H9 (cell line): ENCODE measurements around the gene KLHL22. TPM values are rescaled to one million over a fixed set of nuclear protein-coding genes. Genes with fewer than 3 reads are reported as not detected.

Experiments
- DNase-seq: peaks from one replicate; pipeline ENCODE4 v3.0.0-alpha.2; 2017
- H2AFZ ChIP-seq: one replicate; pipeline ENCODE4 v1.6.1; 2013; ENCODE audit warnings: mild to moderate bottlenecking, low read length, control low read depth, moderate library complexity
- H2AK5ac ChIP-seq: 2 replicates; pipeline ENCODE4 v1.6.1; 2013; ENCODE audit warnings: low read length, control low read depth, mixed read lengths; ENCODE audit not compliant: insufficient read length
- H2BK120ac ChIP-seq: one replicate; pipeline ENCODE4 v1.6.1; 2013; ENCODE audit warnings: low read depth, mild to moderate bottlenecking, low read length, control low read depth, inconsistent platforms; ENCODE audit not compliant: poor library complexity, severe bottlenecking
- H2BK12ac ChIP-seq: 2 replicates; pipeline ENCODE4 v1.6.1; 2013; ENCODE audit warnings: low read length, control low read depth, mixed read lengths, low read depth; ENCODE audit not compliant: insufficient read length
- H2BK15ac ChIP-seq: 2 replicates; pipeline ENCODE4 v1.6.1; 2013; ENCODE audit warnings: low read depth, low read length, control low read depth
- H2BK20ac ChIP-seq: one replicate; pipeline ENCODE4 v1.6.1; 2013; ENCODE audit warnings: low read depth, mild to moderate bottlenecking, low read length, control low read depth, inconsistent platforms; ENCODE audit not compliant: poor library complexity, severe bottlenecking
- H2BK5ac ChIP-seq: 2 replicates; pipeline ENCODE4 v1.6.1; 2013; ENCODE audit warnings: low read length, control low read depth, mixed read lengths; ENCODE audit not compliant: insufficient read length
- H3K14ac ChIP-seq: 2 replicates; pipeline ENCODE4 v1.6.1; 2013; ENCODE audit warnings: low read length, control low read depth; ENCODE audit not compliant: insufficient read depth
- H3K18ac ChIP-seq: 2 replicates; pipeline ENCODE4 v1.6.1; 2013; ENCODE audit warnings: low read depth, mild to moderate bottlenecking, mixed read lengths, low read length, control low read depth; ENCODE audit not compliant: insufficient read length
- H3K23ac ChIP-seq: 2 replicates; pipeline ENCODE4 v1.6.1; 2013; ENCODE audit warnings: low read length, control low read depth, mixed read lengths, low read depth; ENCODE audit not compliant: insufficient read length
- H3K23me2 ChIP-seq: 2 replicates; pipeline ENCODE4 v1.6.1; 2013; ENCODE audit warnings: low read depth, mild to moderate bottlenecking, mixed read lengths, low read length, control low read depth; ENCODE audit not compliant: insufficient read length, poor library complexity, severe bottlenecking
- H3K27ac ChIP-seq: 2 replicates; pipeline ENCODE4 v1.5.1; 2013; ENCODE audit warnings: low read length, control low read depth, mixed read lengths, low read depth; ENCODE audit not compliant: insufficient read length
- H3K27me3 ChIP-seq: 2 replicates; pipeline ENCODE4 v1.6.1; 2013; ENCODE audit warnings: low read length, control low read depth, inconsistent platforms; ENCODE audit not compliant: insufficient read depth
- H3K4ac ChIP-seq: 2 replicates; pipeline ENCODE4 v1.6.1; 2013; ENCODE audit warnings: low read depth, mild to moderate bottlenecking, control low read depth, inconsistent platforms, low read length, moderate library complexity
- H3K4me1 ChIP-seq: 2 replicates; pipeline ENCODE4 v1.6.1; 2013; ENCODE audit warnings: low read length, control low read depth, inconsistent platforms; ENCODE audit not compliant: insufficient read depth
- H3K4me2 ChIP-seq: 2 replicates; pipeline ENCODE4 v1.6.1; 2013; ENCODE audit warnings: low read length, control low read depth, mixed read lengths; ENCODE audit not compliant: insufficient read length, insufficient read depth
- H3K56ac ChIP-seq: 2 replicates; pipeline ENCODE4 v1.6.1; 2013; ENCODE audit warnings: low read depth, mild to moderate bottlenecking, mixed read lengths, low read length, control low read depth; ENCODE audit not compliant: insufficient read length
- H3K79me1 ChIP-seq: 2 replicates; pipeline ENCODE4 v1.6.1; 2013; ENCODE audit warnings: low read depth, mild to moderate bottlenecking, moderate library complexity, low read length, control low read depth, inconsistent platforms; ENCODE audit not compliant: insufficient read depth, poor library complexity, severe bottlenecking
- H3K79me2 ChIP-seq: 2 replicates; pipeline ENCODE4 v1.6.1; 2013; ENCODE audit warnings: low read length, control low read depth, inconsistent platforms; ENCODE audit not compliant: insufficient read depth
- H3K9ac ChIP-seq: 2 replicates; pipeline ENCODE4 v1.6.1; 2013; ENCODE audit warnings: low read length, control low read depth, mixed read lengths; ENCODE audit not compliant: insufficient read length; ENCODE audit errors: extremely low read depth
- H3K9me3 ChIP-seq: one replicate; pipeline ENCODE4 v1.6.1; 2013; ENCODE audit warnings: low read depth, low read length, inconsistent platforms; ENCODE audit not compliant: control insufficient read depth
- H3T11ph ChIP-seq: one replicate; pipeline ENCODE4 v1.6.1; 2013; ENCODE audit warnings: mild to moderate bottlenecking, low read length, control low read depth, inconsistent platforms
- H4K20me1 ChIP-seq: one replicate; pipeline ENCODE4 v1.6.1; 2013; ENCODE audit not compliant: control insufficient read depth, insufficient read length, insufficient read depth
- H4K5ac ChIP-seq: 2 replicates; pipeline ENCODE4 v1.6.1; 2013; ENCODE audit warnings: low read depth, mild to moderate bottlenecking, mixed read lengths, low read length, control low read depth; ENCODE audit not compliant: insufficient read length
- H4K8ac ChIP-seq: replicated peaks from 2 replicates; pipeline ENCODE4 v1.6.1; 2013; ENCODE audit warnings: low read length, control low read depth, mixed read lengths, low read depth; ENCODE audit not compliant: insufficient read length
- H4K91ac ChIP-seq: 2 replicates; pipeline ENCODE4 v1.6.1; 2013; ENCODE audit warnings: low read depth, mild to moderate bottlenecking, moderate library complexity, mixed read lengths, low read length, control low read depth; ENCODE audit not compliant: insufficient read length
- H3K27ac Mint-ChIP-seq, 3 experiments: 2 replicates in 2 of 3; 3 replicates in 1 of 3; pipeline ENCODE4 v1.8.0; 2020 to 2021; ENCODE audit warnings: mixed read lengths in 3 of 3, mild to moderate bottlenecking in 1 of 3, moderate library complexity in 1 of 3
- H3K27me3 Mint-ChIP-seq: 2 replicates; pipeline ENCODE4 v1.8.0; 2021; ENCODE audit warnings: low read depth, mild to moderate bottlenecking, moderate library complexity, mixed read lengths
- H3K36me3 Mint-ChIP-seq, 3 experiments: 2 replicates in 2 of 3; 3 replicates in 1 of 3; pipeline ENCODE4 v1.8.0; 2020 to 2021; ENCODE audit warnings: low read depth in 3 of 3, mixed read lengths in 3 of 3; ENCODE audit not compliant: insufficient read depth in 1 of 3
- H3K4me1 Mint-ChIP-seq, 2 experiments: 2 replicates each; pipeline ENCODE4 v1.8.0; 2020; ENCODE audit warnings: mixed read lengths in 2 of 2
- H3K4me3 Mint-ChIP-seq, 2 experiments: 2 replicates in 1 of 2; 3 replicates in 1 of 2; pipeline ENCODE4 v1.8.0; 2020 to 2021; ENCODE audit warnings: mild to moderate bottlenecking in 2 of 2, mixed read lengths in 2 of 2, moderate library complexity in 1 of 2
- H3K9me3 Mint-ChIP-seq, 2 experiments: 2 replicates in 1 of 2; 3 replicates in 1 of 2; pipeline ENCODE4 v1.8.0; 2020; ENCODE audit warnings: mild to moderate bottlenecking in 2 of 2, mixed read lengths in 2 of 2, moderate library complexity in 1 of 2
- WGBS: extraction: QIAGEN DNeasy Blood & Tissue Kit; methylation state at CpG from one replicate; pipeline ENCODE4 v1.1.7; 2013; ENCODE audit warnings: missing lambda C conversion rate, low lambda C conversion rate, mixed read lengths; ENCODE audit not compliant: insufficient read length; ENCODE audit errors: extremely low coverage; 5-methylcytosine and 5-hydroxymethylcytosine counted together
- total RNA-seq: library from RNA; stranded (reverse); gene quantifications from 2 replicates; pipeline ENCODE4 v1.2.1, GENCODE V29; 2021
- TF ChIP-seq, protein P1 (sequence below): fragments of 200-600 bp; sonication (generic); conservative IDR thresholded peaks from 3 replicates; pipeline ENCODE4 v1.8.0; 2021; ENCODE audit warnings: antibody characterized with exemption, mild to moderate bottlenecking

The KLHL22 gene
- total RNA-seq, 1 experiment from 2014 or later = 11.9 TPM

- no peaks in the 10 kb centered on the region for H3K4me1 ChIP-seq
- H2BK120ac ChIP-seq = no peak overlapping the region
- no peaks in the 10 kb centered on the region for H3K23me2 ChIP-seq
- H3K9me3 Mint-ChIP-seq = no peaks in the 10 kb centered on the region
- no peaks in the 10 kb centered on the region for H3K79me1 ChIP-seq
- H3K27ac ChIP-seq = no peak overlapping the region
- no CpG with 5 or more reads among the region's 62 CpGs for WGBS
- H3K27me3 ChIP-seq = no peaks in the 10 kb centered on the region
- no peak overlapping the region for H3K9ac ChIP-seq
- no peak overlapping the region for H4K91ac ChIP-seq
- no peak overlapping the region for H2BK20ac ChIP-seq
- no peaks in the 10 kb centered on the region for H4K20me1 ChIP-seq
- H3K9me3 ChIP-seq = no peaks in the 10 kb centered on the region
- H3K4ac ChIP-seq = no peak overlapping the region
- no peaks in the 10 kb centered on the region for H3K79me2 ChIP-seq
- H3K4me1 Mint-ChIP-seq = no peaks in the 10 kb centered on the region
- H3T11ph ChIP-seq = no peak overlapping the region
- no peak overlapping the region for H3K27ac Mint-ChIP-seq
- H2AFZ ChIP-seq = no peak overlapping the region
- H3K4me2 ChIP-seq = no peak overlapping the region
- H3K27me3 Mint-ChIP-seq = no peaks in the 10 kb centered on the region
- H4K5ac ChIP-seq = no peak overlapping the region
- no peak overlapping the region for H3K23ac ChIP-seq
- TF ChIP-seq, protein P1, sequence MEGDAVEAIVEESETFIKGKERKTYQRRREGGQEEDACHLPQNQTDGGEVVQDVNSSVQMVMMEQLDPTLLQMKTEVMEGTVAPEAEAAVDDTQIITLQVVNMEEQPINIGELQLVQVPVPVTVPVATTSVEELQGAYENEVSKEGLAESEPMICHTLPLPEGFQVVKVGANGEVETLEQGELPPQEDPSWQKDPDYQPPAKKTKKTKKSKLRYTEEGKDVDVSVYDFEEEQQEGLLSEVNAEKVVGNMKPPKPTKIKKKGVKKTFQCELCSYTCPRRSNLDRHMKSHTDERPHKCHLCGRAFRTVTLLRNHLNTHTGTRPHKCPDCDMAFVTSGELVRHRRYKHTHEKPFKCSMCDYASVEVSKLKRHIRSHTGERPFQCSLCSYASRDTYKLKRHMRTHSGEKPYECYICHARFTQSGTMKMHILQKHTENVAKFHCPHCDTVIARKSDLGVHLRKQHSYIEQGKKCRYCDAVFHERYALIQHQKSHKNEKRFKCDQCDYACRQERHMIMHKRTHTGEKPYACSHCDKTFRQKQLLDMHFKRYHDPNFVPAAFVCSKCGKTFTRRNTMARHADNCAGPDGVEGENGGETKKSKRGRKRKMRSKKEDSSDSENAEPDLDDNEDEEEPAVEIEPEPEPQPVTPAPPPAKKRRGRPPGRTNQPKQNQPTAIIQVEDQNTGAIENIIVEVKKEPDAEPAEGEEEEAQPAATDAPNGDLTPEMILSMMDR = no peak
- no peak overlapping the region for H3K56ac ChIP-seq
- no peak overlapping the region for H3K4me3 Mint-ChIP-seq
- no peak overlapping the region for H4K8ac ChIP-seq
- no peak overlapping the region for H2BK15ac ChIP-seq
- H3K14ac ChIP-seq = no peak overlapping the region
- peak; percentile 33 for DNase-seq
- H2BK12ac ChIP-seq = no peak overlapping the region
- no peak overlapping the region for H2BK5ac ChIP-seq
- H3K36me3 Mint-ChIP-seq = peaks cover 30 to 53% (median 43%) of the 10 kb centered on the region in 3 experiments; a peak in 6 of 7 replicates
- H2AK5ac ChIP-seq = no peak overlapping the region
- H3K18ac ChIP-seq = no peak overlapping the region
Measured at GRCh38 chr22:20405931-20406685, 89.5 kb downstream of the KLHL22 start.
